BLaER1 (cell line): ENCODE data around the gene HS6ST2.
A peak's percentile ranks its signal among the peaks of the same experiment; 100 is the strongest.
"Not testable (repeated sequence)": the region's sequence is repeated elsewhere in the genome, so short reads cannot be mapped to it uniquely, and the experiment has no call there.

Experiments
- H3K27ac ChIP-seq: shearing (Covaris generic); formaldehyde crosslinking; 2 replicates; pipeline ENCODE4 v1.8.1; 2022
- H3K27me3 ChIP-seq: shearing (Covaris generic); formaldehyde crosslinking; 2 replicates; pipeline ENCODE4 v1.8.1; 2022
- H3K36me3 ChIP-seq: shearing (Covaris generic); formaldehyde crosslinking; 2 replicates; pipeline ENCODE4 v1.8.1; 2022
- H3K4me1 ChIP-seq: shearing (Covaris generic); formaldehyde crosslinking; 2 replicates; pipeline ENCODE4 v1.8.1; 2022
- H3K4me2 ChIP-seq: shearing (Covaris generic); formaldehyde crosslinking; 2 replicates; pipeline ENCODE4 v1.8.1; 2022
- H3K4me3 ChIP-seq: shearing (Covaris generic); formaldehyde crosslinking; 2 replicates; pipeline ENCODE4 v1.8.1; 2022
- H3K9ac ChIP-seq: shearing (Covaris generic); formaldehyde crosslinking; 2 replicates; pipeline ENCODE4 v1.8.1; 2022
- H3K9me3 ChIP-seq: shearing (Covaris generic); formaldehyde crosslinking; 2 replicates; pipeline ENCODE4 v1.8.1; 2022
- H4K20me1 ChIP-seq: shearing (Covaris generic); formaldehyde crosslinking; 2 replicates; pipeline ENCODE4 v1.8.1; 2022
- Cebpa-rat ChIP-seq: shearing (Covaris generic); IDR thresholded peaks from 2 replicates; pipeline ENCODE4 v1.8.1; 2022

HS6ST2 gene

DNA sequence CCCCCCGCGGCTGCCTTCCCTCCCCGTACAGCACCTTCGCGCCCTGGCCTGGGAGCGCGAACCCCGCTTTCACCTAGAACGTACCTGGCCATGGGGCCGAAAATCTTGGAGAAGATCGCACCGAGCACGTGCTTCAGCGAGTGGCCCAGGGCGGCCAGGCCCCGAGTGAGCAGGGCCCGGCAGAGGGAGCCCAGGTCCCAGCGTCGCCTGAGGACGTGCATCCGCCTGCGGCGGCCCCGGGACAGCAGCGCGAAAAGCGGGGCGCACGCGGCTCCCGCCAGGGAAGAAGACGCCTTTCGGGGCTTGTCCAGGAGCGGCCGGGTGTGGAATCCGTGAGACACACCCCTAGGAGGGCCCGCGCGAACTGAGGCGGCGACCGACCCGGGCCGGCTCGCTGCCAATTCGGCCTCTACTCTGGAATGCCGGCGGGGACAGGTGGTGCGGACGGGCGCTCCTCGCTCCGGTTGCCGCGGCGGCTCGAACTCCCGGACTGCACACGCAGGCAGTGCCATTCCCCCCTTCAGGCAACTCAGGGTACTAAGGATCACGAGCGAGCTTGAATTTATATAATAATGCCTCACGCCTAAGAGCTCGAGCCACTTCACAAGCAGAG lies at the start of gene HS6ST2:
Gene HS6ST2, minus strand, starts transcription at position 539 of the 613 bp plus-strand sequence.
- Histone ChIP-seq H3K4me1 (no peaks in the 10 kb centered on the region), H3K36me3 (no peaks in the 10 kb centered on the region), H3K4me3 (peak within 1 kb of the TSS; percentile 71), H3K4me2 (peak within 1 kb of the TSS; percentile 74), H4K20me1 (peaks cover 12% of the 10 kb centered on the region; the same call in 1 of the 2 replicates), H3K27me3 (peaks cover 81% of the 10 kb centered on the region), H3K9ac (peak within 1 kb of the TSS; percentile 77), H3K27ac (peak within 1 kb of the TSS; percentile 82), H3K9me3 (peaks cover 4% of the 10 kb centered on the region; the same call in 1 of the 2 replicates)
- no peak for TF ChIP-seq Cebpa-rat

DNA sequence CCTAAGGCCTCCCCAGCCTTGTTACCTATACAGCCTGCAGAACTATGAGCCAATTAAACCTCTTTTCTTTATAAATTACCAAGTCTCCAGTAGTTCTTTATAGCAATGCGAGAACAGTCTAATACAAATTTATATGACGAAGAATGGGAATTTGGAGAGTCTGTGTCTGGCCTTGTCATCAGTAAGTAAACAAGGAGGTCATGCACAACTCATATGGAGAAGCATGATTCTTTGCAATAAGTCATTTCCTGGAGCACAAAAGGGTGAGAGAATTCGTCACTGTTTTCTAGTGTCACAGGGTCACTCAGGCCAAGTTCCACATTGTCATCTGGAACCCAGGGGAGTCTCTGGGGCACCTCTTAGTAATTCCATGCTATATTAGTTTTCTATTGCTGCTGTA lies 49.0 kb upstream of the HS6ST2 start:
- Histone ChIP-seq H3K27me3 (peaks cover 57% of the 10 kb centered on the region), H3K9ac (no peak overlapping the region), H3K9me3 (peaks cover 31% of the 10 kb centered on the region), H3K36me3 (no peaks in the 10 kb centered on the region), H3K4me3 (no peak overlapping the region), H3K27ac (no peak overlapping the region), H3K4me2 (no peak overlapping the region), H3K4me1 (no peaks in the 10 kb centered on the region), H4K20me1 (no peaks in the 10 kb centered on the region)
- no peak for TF ChIP-seq Cebpa-rat

DNA sequence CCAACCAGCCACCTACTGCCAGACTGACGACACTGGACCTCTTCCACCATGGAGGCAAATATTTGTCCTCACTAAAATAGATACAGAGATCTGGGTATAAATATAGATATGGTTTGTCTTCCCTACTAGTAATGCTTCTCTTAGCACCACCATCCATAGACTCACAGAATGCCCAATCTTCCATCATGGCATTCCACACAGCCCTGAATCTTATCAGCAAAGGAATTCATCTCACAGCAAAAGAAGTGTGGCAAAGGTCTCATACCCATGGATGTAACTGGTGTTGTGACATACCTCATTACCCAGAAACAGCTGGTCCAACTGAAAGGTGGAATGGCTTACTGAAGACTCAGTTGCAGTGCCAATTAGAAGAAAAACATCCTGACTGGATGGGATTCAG lies 47.2 kb upstream of the HS6ST2 start:
- Histone ChIP-seq H3K4me2 (no peak overlapping the region), H3K27me3 (peaks cover 75% of the 10 kb centered on the region), H3K4me1 (no peaks in the 10 kb centered on the region), H3K27ac (no peak overlapping the region), H3K9ac (no peak overlapping the region), H3K4me3 (no peak overlapping the region), H3K36me3 (no peaks in the 10 kb centered on the region), H3K9me3 (peaks cover 24% of the 10 kb centered on the region), H4K20me1 (no peaks in the 10 kb centered on the region)
- no peak for TF ChIP-seq Cebpa-rat

DNA sequence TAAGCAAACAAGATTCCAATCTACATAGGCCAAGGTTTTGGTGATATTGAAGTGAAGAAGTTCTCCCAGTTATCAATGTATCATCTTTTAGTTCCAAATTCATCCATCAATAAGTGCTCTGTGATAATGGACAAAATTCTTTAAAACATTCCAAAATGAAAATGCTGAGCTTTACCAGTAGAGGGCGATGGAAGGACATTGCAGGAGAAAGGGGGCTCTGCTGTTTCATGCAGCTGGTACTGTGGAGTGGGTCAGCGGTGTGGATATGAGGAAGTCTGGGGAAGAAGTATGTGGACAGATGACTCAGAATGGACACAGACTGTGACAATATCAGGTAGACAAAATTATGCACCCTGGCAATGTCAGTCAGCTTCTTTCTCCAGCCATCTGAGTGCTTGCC lies 46.6 kb upstream of the HS6ST2 start:
- TF ChIP-seq Cebpa-rat, result no peak

DNA sequence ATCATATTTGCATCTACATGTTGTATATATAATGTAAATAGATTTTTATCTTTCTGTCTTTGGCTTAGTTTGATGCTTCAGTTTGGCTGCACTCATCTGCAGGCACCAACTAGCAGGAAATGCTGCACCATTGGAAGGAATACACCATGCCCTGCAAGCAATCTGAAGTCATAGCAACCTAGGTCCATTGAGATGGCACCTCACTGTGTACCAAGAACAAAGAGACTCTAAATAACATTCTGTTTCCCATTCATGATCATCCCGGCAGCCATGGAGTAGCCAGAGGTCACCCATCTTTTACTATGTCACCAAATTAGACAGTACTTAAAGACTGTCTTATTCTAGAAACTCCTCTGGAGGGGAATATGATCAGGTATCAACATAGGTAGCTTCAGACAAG lies 40.8 kb upstream of the HS6ST2 start:
- no peak overlapping the region for H3K9ac ChIP-seq
- no peaks in the 10 kb centered on the region for H3K36me3 ChIP-seq
- no peak overlapping the region for H3K4me2 ChIP-seq
- no peaks in the 10 kb centered on the region for H3K9me3 ChIP-seq
- no peaks in the 10 kb centered on the region; the same call in 1 of the 2 replicates for H4K20me1 ChIP-seq
- peaks cover 89% of the 10 kb centered on the region for H3K27me3 ChIP-seq
- H3K27ac ChIP-seq, result no peak overlapping the region
- no peak overlapping the region for H3K4me3 ChIP-seq
- no peaks in the 10 kb centered on the region for H3K4me1 ChIP-seq
- TF ChIP-seq Cebpa-rat, result no peak

More for the DNA sequence above, 46.6 kb upstream of the HS6ST2 start:
- no peak overlapping the region for H3K4me2 ChIP-seq
- H3K9ac ChIP-seq, result no peak overlapping the region
- no peak overlapping the region for H3K4me3 ChIP-seq
- no peaks in the 10 kb centered on the region for H3K36me3 ChIP-seq
- no peak overlapping the region for H3K27ac ChIP-seq
- H4K20me1 ChIP-seq, result no peaks in the 10 kb centered on the region
- H3K9me3 ChIP-seq, result peaks cover 20% of the 10 kb centered on the region
- no peaks in the 10 kb centered on the region for H3K4me1 ChIP-seq
- peaks cover 81% of the 10 kb centered on the region for H3K27me3 ChIP-seq

DNA sequence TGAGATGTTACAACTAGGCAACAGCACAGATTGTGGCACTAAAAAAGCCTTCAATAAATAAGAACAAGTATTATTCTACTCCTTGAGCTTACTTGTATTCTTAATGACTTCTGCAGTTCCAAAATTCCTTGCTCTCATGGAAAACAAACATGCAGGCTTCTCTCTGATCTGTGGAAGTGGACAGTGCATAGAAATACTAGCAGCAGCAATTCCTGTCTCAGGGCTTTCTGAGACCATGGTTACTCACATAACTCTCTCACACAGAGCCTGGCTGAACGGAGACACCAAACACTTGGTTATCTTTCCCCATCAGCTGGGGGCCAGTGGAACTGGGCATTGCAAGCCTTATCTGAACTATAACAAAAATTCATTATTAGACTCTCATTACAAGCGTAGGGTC lies 32.4 kb upstream of the HS6ST2 start:
- Histone ChIP-seq H3K4me2 (no peak overlapping the region), H3K9me3 (no peaks in the 10 kb centered on the region), H3K27ac (no peak overlapping the region), H3K4me1 (no peaks in the 10 kb centered on the region), H4K20me1 (peaks cover 11% of the 10 kb centered on the region; the same call in 1 of the 2 replicates), H3K27me3 (peaks cover 87% of the 10 kb centered on the region), H3K4me3 (no peak overlapping the region), H3K36me3 (no peaks in the 10 kb centered on the region), H3K9ac (no peak overlapping the region)
- TF ChIP-seq Cebpa-rat, result no peak

DNA sequence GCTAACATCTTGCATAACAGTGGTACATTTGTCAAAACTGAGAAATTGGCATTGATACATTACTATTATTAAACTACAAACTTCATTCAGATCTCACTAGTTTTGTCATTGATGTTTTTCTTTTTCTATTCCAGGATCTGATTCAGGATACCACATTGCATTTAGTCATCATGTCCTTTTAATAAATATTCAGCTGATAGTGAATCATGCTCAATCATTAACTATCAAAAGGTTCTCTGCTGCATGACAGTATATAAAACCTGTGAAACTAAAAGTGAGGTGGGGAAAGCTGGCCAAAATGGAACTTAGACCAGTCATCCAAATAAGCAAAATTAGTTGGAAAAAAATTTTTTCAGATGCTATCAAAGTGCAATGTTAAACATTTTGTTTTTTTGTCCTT lies 28.1 kb upstream of the HS6ST2 start:
- Histone ChIP-seq H3K4me1 (peaks cover 9% of the 10 kb centered on the region), H3K27ac (no peak overlapping the region), H3K36me3 (no peaks in the 10 kb centered on the region), H4K20me1 (peaks cover 11% of the 10 kb centered on the region; the same call in 1 of the 2 replicates), H3K27me3 (peaks cover 89% of the 10 kb centered on the region), H3K4me2 (no peak overlapping the region), H3K9me3 (no peaks in the 10 kb centered on the region), H3K4me3 (no peak overlapping the region), H3K9ac (no peak overlapping the region)
- no peak for TF ChIP-seq Cebpa-rat

DNA sequence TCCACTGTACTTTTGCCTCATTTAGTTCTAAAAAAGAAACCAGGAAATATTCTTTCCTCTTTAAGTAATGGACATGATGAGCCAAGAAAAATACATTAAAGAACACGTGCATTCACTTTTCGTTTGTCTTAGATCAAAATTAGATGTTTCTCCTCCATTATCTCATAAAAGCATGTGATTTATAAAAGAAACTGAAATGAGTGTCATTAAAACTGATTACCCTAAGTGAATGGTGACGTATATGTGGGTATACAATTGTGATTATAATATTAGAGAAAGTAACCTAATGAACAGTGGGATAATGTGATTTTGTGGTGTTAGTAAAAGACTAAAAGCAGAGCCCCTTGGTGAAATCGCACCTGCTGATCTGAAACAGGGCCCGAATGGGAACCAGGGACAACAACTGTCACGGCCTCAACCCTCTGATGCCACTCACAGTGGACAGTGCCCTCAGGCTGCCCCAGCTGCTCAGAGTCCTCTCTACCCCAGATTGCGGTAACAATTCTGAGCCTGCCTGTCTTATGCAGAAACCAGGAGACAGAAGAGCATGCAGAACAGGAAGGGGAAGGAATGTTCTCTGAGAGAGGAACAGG lies 25.7 kb upstream of the HS6ST2 start:
- Histone ChIP-seq H3K4me1 (peaks cover 9% of the 10 kb centered on the region), H3K27ac (no peak overlapping the region), H3K4me3 (no peak overlapping the region), H4K20me1 (no peaks in the 10 kb centered on the region), H3K9ac (no peak overlapping the region), H3K36me3 (no peaks in the 10 kb centered on the region), H3K27me3 (peaks cover 77% of the 10 kb centered on the region), H3K4me2 (no peak overlapping the region), H3K9me3 (no peaks in the 10 kb centered on the region)
- TF ChIP-seq Cebpa-rat, result no peak

DNA sequence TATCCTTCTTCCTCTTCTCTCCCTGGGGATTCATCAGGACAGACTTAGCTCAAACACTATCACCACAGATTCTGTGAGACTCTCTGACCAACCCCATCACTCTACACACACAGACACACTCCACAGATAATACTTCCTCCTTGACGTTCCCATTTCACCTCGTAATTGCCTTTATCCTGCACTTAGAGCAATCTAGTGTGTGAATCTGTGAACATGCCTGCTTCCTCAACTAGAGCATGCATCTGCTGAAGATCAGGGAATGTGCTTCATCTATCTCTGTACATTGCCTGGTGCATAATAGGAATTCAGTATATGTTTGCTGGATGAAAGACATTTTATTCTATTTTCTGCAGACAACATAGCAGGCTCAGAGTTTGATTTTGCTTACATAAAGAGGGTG lies 25.1 kb upstream of the HS6ST2 start:
- no peaks in the 10 kb centered on the region for H3K36me3 ChIP-seq
- H3K4me2 ChIP-seq, result peak overlapping the region; percentile 3; the same call in 1 of the 2 replicates
- peaks cover 80% of the 10 kb centered on the region for H3K27me3 ChIP-seq
- H3K9me3 ChIP-seq, result no peaks in the 10 kb centered on the region
- peaks cover 9% of the 10 kb centered on the region for H3K4me1 ChIP-seq
- no peaks in the 10 kb centered on the region for H4K20me1 ChIP-seq
- H3K4me3 ChIP-seq, result no peak overlapping the region
- no peak for TF ChIP-seq Cebpa-rat
- no peak overlapping the region for H3K27ac ChIP-seq
- no peak overlapping the region for H3K9ac ChIP-seq

DNA sequence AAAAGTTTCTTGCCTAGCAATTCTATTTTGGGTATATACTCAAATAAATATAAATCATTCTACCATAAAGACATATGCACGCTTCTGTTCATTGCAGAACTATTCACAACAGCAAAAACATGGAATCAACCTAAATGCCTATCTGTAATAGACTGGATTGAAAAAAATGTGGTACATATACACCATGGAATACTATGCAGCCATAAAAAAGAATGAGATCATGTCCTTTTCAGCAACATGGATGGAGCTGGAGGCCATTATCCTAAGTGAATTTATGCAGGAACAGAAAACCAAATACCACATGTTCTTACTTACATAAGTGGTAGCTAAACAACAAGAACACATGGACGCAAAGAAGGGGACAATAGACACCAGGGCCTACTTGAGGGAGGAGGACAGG lies 21.6 kb upstream of the HS6ST2 start:
- H3K4me2 ChIP-seq, H4K20me1 ChIP-seq, H3K9ac ChIP-seq, H3K27ac ChIP-seq, H3K4me3 ChIP-seq, H3K4me1 ChIP-seq, H3K9me3 ChIP-seq, H3K36me3 ChIP-seq: not testable (repeated sequence)
- H3K27me3 ChIP-seq, result peaks cover 74% of the 10 kb centered on the region
